GM19455 (cell line): ENCODE measurements around the gene HOXD11.

Experiments
- ATAC-seq: cut with Tn5 transposase; IDR thresholded peaks from one replicate; pipeline ENCODE4 v1.9.1; 2021; ENCODE audit not compliant: unreplicated experiment

HOXD11 gene

DNA sequence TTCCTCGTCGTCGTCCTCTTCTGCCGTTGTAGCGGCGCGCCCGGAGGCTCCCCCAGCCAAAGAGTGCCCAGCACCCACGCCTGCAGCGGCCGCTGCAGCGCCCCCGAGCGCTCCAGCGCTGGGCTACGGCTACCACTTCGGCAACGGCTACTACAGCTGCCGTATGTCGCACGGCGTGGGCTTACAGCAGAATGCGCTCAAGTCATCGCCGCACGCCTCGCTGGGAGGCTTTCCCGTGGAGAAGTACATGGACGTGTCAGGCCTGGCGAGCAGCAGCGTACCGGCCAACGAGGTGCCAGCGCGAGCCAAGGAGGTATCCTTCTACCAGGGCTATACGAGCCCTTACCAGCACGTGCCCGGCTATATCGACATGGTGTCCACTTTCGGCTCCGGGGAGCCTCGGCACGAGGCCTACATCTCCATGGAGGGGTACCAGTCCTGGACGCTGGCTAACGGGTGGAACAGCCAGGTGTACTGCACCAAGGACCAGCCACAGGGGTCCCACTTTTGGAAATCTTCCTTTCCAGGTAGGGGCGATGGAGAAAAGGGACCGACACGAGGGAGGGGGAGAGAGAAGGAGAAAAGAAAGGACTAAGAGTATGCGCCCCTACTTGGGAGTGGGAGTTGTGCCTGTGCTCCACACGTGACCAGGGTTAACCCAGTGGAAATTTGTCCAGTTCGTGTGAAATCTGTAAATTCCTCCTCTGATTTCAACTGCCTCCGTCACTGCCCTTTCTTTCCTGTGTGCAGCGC, 13.8 kb upstream of the HOXD11 start:
- no peak for ATAC-seq

DNA sequence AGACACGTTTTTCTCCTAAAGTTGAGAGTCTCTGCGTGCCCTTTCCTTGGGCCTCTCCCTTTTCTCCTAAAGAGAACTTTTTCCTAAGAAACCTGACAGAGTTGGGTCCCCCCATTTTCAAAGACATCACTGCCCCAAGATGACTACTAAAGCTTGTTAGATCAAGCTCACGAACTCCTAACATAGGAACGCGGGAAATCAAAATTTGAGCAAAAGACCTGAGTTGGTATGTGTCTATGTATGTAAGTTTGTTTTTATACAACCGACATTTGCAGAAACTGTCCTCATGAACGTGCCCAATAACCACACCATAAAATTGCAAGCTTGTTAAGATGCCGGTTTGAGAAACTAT, 13.2 kb upstream of the HOXD11 start:
- ATAC-seq = no peak

DNA sequence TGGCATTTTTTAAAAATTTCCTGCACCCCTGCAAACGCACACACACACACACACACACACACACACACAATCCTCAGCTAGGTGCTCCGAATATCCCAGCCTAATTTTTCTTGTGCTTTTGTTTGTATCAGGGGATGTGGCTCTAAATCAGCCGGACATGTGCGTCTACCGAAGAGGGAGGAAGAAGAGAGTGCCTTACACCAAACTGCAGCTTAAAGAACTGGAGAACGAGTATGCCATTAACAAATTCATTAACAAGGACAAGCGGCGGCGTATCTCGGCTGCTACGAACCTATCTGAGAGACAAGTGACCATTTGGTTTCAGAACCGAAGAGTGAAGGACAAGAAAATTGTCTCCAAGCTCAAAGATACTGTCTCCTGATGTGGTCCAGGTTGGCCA, 12.7 kb upstream of the HOXD11 start:
- ATAC-seq = no peak

DNA sequence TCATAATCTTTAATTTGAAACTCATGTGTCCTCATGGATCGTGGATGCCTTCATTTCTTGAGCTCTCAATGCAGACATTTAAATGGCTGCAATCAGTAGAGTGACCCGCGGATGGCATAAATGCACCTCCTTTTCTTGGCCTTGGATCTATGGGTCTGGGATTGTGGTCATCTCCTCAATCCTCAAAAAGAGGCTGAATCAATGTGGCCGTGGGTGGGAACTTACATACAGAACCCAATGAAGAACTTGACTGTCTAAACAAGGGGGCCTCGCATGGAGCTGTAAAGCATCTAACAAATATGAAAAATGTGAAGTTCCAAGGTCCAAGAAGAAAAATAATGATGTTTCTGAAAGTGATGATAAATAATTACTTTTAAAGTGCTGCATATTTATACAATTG, 11.7 kb upstream of the HOXD11 start:
- no peak for ATAC-seq

DNA sequence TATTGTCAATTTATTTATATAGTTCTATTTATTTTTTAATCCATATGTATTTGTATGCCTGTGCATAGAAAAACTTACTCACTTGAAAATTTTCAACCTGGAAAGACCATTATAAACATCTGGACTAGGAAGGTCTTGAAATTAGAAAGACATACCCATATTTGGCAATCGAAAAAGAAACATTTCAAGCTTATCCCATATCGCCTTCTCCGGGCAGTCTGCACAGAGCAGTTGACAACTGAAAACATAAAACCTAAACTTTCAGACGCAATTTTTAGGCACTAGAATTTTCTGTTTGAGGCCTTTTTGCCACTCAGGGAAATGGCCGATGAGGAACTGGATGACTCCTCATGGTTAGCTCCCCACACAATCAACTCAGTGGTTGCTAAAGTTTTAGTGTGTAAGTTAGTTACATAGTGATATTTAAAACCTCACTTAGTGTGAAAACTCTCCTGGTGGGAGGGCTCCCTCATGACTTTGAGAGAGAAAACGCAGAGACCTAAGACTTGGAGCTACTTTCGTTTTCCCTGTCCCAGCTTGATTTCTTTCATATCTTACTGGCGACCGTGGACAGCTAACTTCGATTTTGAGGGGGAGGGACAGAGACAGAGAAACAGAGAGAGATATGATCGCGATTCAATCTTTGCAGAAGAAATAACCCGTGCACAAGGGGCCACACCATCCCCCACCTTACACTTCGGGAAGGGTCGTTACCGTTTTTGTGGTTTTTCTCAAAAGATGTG, 10.7 kb upstream of the HOXD11 start:
- no peak for ATAC-seq

DNA sequence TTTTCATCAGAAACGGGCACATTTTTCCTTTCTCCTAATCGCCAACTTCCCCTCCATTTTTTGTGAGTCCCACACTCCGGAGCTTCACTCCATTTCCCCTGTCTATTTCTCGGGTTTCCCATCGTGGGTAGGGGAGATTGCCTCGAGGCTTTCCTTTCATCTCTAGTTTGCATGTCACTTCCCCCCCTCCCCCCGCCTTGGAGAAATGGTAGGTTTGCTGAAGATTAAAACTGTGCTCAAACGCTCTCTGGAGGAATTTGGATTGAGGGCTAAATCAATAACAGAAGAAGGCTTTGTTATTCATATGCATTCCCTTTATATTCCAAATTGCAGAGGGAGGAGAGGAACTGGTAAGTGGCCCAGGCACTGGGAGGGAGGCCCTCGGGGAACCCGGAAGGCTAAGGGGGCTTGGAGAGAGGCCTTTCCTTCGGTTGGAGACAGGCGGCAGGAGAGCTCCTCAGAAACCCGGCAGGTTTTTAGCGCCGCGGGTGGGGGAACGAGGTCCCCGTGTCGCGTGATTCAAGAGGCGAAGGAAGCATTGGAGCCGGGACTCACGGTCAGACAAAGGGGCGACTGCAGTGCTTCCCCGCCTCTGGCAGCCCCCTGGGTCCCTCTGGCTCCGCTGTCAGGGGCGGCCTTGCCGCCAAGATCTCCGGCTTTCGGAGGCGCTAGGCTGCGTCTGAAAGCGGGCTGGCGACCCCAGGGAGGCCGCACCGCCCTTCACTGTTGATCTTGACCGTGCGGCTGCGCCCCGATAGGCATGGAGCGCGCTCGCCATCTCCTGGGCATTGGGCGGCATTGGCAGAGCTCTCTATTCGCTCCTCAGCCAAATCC, 9.9 kb upstream of the HOXD11 start:
- ATAC-seq = peak; percentile 90

DNA sequence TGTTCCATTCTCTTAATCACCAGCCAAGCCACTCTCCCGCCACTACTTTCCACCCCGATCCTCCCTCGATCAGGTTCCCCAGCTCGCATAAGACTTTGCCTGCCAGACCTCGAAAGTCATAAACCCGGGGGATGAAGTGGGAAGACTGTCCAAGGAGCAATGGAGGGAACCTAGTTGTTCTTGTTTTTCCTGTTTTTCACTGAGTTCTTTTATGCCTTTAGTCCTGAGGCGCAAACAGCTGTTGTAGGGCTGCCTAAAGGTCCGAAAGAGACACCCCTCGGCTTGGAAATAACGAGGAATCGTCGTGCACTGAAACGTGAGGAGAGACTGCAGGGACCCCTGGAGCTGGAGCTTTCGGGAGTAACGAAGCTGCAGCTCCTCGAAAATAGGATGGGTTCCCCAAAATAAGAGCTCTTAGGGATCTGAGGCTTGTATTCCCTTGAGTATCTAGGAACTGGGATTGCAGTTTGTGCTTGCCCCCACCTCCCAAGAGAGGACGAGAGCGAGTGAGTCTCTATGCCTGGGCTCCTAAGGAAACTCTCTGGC, 9.2 kb upstream of the HOXD11 start:
- no peak for ATAC-seq

DNA sequence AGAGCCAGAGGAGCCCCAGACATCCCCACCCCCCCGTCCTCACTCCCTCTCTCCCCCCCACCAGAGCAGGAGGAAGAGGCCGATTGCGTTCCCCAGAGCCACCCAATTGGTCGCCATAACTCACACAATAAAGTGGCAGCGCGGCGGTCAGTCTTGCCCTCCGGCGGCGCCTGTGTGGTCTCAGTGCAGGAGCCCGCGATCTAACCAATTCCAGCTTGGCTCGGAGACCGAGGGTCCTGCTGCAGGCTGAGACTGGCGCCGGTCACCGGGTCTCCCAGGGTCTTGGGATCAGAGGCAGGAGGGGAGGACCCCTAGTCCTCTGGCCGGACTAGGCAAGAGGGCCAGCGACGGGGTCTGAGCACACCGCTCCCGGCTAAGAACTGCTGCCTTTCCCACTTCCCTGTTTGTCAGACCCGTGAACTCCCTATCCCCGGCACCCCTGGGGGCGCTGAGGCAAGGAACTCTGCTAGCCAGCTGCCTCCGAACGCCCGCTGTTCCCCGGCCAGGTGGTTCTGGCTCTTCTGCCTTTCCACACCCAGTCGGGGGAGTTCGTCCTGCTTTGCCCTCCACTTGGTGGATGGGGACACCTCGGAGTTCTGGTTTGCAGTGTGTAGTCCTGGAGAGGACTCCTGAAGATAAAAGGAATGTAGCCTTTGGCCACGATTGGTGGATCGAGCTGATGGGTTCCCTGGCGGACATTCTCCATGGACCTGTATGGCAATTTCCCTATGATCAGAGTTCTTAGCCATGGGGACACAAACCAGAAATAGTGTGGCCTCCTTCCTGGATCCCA, 8.5 kb upstream of the HOXD11 start:
- ATAC-seq = no peak

DNA sequence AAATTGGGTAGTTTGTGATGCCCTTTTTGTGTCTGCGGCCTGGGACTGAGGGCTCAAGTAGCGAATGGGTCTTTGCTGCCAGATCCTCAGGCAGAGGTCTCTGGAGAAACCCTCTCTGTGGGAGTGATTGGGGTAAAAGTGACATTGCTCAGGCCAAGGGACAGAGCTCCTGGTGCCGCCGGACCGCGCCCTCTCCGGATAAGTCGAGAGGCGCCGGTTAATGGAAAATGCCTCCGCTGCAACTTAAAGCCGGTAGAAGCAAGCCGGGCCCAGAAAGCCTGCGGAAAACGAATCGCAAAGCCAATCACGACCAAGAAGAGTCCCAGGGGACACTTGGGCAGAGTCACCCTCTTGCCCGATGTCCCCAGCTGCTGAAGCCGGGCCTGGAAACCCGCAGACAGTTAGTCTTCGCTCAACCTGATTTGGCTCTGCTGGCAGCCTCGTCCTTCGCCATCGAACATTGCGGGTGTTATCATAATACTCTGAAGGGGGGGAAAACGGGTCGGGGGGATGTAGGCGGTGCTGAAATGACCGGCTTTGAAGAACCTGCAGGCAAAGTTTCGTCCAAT, 7.8 kb upstream of the HOXD11 start:
- ATAC-seq = no peak

DNA sequence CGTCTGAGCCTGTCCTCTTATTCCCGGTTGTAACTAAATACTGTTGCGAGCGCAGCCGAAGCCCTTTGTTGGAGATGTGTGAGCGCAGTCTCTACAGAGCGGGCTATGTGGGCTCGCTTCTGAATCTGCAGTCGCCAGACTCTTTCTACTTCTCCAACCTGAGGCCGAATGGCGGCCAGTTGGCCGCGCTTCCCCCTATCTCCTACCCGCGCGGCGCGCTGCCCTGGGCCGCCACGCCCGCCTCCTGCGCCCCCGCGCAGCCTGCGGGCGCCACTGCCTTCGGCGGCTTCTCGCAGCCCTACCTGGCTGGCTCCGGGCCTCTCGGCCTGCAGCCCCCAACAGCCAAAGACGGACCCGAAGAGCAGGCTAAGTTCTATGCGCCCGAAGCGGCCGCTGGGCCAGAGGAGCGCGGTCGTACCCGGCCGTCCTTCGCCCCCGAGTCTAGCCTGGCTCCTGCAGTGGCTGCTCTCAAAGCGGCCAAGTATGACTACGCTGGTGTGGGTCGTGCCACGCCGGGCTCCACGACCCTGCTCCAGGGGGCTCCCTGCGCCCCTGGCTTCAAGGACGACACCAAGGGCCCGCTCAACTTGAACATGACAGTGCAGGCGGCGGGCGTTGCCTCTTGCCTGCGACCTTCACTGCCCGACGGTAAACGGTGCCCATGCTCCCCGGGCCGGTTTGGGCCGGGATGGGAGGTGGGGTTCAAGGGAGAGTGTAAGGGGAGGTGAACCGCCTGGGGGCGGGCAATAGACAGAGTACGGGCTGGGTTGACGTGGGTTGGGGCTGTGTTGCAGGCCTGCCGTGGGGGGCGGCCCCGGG, 7.1 kb upstream of the HOXD11 start, which contains the start of gene HOXD12:
HOXD12 (plus strand) TSS at position 68 of the 819 bp plus-strand sequence; CDS start at position 75, 7 bp downstream.
- no peak for ATAC-seq

DNA sequence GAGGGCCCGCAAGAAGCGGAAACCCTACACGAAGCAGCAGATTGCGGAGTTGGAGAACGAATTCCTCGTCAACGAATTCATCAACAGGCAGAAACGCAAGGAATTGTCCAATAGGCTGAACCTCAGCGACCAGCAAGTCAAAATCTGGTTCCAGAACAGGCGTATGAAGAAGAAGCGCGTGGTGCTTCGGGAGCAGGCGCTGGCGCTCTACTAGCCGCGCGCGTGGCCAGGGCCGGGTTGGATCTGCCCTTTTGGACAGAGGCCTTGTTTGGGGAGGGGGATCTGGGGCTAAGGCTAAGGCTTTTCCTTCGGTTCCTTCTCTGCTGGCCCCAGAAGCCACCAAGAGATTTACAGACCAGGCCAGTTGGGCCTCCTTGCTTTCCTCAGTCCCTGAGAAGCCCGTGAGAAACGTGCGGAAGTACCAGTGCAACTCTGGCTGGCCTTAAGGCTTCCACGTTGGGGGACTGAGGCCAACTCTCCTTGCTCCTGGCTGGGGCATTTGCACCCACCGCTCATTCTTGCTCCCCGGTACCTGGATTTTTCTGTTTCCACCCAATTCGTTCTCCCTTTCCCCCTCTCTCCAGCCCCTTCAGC, 6.4 kb upstream of the HOXD11 start:
- no peak for ATAC-seq

DNA sequence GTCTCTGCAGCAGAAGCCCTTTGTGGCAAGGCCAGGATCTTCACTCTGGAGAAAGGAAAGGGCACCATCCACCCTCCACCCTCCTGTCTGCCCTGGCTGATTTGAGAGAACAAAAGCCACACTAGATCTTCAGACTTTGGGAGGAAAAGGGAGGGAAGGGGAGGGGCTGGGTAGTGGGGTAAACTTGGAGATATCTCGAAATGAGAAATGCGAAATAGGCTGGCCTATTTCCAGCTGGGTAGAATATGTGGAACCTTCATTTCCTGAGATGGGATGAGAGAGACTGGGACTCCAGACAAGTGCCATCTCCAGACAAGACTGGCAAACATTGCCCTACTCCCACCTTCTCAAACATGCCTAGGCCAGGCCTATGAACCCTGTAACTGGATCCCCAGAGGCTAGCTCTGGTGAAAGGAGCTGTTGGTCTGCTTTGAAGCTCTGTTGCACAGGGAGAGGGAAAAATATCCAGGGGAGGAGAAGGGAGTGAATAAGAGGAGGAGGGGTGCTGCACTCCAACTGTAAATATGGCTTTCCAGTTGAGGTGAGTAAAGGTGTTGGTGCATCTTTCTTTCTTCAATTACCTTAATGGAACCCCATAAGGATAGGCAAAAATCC, 5.8 kb upstream of the HOXD11 start:
- no peak for ATAC-seq

DNA sequence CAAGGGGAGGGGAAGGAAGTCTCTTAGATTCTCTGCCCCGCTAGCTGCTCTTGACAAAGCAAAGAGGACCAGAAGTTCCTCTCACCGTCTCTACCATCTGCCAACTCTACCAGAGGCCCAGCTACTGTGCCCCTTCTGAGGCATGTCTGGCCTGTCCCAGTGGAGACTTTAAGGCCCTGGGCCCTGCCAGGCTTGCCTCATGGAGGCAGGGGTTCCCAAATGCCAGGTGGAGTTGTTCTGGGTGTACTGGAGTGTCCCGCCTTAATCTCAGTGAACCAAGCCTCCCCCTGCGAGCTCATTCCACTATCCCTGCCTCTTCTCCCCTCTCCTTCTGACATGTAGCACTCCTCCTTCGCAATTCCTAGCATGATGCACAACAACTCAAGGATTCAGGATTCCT, 5.2 kb upstream of the HOXD11 start:
- no peak for ATAC-seq

DNA sequence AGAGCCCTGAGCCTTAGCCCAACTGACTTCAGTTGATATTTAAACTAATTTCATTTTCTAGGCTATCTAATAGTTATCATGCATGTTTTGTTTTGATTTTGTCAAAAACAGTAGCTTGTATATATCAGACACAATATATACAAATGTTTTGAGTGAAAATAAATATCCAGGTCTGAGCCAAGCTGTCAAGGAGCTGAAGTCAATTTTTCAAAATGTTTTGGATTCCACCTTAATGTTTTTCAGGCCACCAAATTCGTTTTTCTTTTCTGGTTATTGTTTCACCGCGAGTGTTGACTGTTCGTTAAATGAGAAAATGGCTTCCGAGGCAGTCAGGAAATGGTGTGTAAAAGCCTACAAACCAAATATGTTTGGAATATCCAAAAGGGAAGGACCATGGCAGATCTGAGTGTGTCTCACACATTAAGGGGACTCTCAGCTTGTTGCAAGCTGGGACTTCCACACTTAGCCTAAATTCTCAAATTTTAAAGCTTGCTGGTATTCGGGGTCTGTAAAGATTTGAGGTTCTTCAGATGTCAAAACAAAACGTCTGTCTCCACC, 4.7 kb upstream of the HOXD11 start:
- ATAC-seq = no peak

DNA sequence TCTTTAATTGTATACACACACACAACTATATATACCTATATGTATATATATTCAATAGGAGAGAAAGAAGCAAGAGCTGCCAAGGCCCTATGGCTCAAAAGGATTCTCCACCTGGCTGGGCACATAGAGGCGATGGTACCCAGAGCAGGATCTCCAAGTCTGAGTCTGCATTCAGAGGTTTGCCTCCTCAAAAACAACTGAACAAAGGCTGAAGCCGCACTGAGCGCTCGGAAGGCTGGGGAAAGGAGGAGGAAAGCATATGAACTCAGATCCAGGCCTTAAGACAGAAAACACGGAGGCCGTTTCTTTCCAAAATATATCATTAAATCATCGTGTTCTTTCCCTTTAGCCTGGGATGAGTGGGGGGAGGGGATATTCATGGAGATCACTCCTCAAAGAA, 3.9 kb upstream of the HOXD11 start:
- no peak for ATAC-seq

DNA sequence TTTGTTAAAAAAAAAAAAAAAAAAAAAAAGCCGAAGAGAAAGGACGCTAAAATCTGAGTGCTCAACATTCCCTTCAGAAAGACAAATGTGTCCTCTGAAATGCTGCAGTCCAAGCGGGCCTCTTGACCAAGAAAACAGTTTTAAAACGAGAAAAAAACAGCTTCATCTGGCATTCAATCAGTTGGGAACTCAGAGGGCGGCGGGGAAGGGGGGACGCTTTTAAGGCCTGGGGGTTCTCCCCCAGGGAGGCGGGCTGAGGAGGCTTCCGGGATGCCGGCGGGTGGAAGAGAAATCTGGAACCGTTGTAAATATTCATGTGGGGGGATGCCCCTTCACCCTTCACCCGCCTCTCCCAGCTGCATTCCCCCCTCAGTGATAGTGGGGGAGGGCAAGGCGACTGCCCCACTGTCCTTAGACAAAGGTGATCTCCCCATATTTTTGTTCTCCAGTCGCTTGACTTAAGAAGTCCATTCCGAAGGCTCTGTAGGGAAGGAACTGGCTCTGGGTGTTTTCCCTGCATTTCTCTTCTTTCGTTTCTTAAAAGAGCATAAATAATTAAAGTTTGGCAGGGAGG, 3.3 kb upstream of the HOXD11 start:
- no peak for ATAC-seq

DNA sequence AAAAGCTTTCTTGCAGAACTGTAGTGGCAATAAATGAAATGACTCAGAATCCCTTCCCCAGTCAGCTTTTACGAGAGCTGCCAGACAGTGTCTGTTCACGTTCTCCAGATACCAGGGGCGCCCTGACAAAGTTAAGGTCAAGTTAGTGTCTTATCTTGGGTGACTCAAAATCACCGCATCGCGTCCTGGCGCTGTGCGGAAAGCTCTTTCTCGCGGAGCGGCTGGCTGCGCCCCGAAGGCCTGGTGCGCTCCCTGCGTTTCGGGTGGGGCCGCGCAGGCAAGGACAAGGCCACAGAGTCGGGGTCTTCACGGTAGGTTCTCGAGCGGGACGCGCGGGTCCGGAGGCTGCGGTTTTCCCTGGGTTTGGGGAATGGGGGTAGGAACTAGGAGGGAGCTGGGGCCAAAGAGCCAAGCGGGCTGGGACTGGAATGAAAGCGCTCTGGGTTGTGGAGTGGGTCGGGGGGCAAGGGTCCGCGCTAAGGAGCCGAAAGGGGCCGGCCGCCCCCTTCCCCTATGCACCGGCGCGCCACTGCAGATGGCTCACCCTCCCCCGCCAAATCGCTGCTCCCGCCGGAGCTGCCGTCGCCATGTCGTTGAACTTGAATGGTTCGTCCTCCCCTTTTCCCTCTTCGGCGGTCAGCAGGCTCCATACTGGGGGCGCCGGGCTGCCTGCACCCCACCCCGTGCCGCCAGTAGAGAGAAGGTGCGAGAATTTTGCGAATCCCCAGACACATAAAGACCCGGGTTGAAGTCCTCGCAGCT, 2.6 kb upstream of the HOXD11 start:
- ATAC-seq = no peak
